Measurements from ENCODE around the gene PAN3. TPM values are rescaled to one million over a fixed set of nuclear protein-coding genes. Genes with fewer than 3 reads are reported as not detected.

The PAN3 gene
- total RNA-seq, 1 donor from 2014 or later, result 61.3 TPM

- H3K36me3 Mint-ChIP-seq, result no peaks in the 10 kb centered on the region
- H3K27ac Mint-ChIP-seq, result no peak overlapping the region
- no peak overlapping the region for H3K4me3 Mint-ChIP-seq
- H3K4me1 Mint-ChIP-seq, result peaks cover 61% of the 10 kb centered on the region
- H3K27me3 Mint-ChIP-seq (ENCODE audit: low read depth), result peaks cover 4% of the 10 kb centered on the region
- H3K9me3 Mint-ChIP-seq, result no peaks in the 10 kb centered on the region
- TF ChIP-seq CTCF (IDR thresholded peaks at IDR 0.05; ENCODE audit: unreplicated experiment), result no peak
- DNase-seq (ENCODE audit: low spot score in 2 of 2, unreplicated experiment in 2 of 2), result no peak
These were observed 202.0 kb downstream of the PAN3 start for GRCh38 chr13:28340272-28340793.

GRCh38 chr13:28342251-28342650 lies 203.9 kb downstream of the PAN3 start:
- Mint-ChIP-seq H3K9me3 (no peaks in the 10 kb centered on the region), H3K4me1 (peaks cover 49% of the 10 kb centered on the region), H3K36me3 (no peaks in the 10 kb centered on the region), H3K27me3 (ENCODE audit: low read depth) (no peaks in the 10 kb centered on the region), H3K4me3 (no peak overlapping the region), H3K27ac (no peak overlapping the region)
- DNase-seq (ENCODE audit: low spot score in 2 of 2, unreplicated experiment in 2 of 2), result no peak
- no peak for TF ChIP-seq CTCF (IDR thresholded peaks at IDR 0.05; ENCODE audit: unreplicated experiment)

GRCh38 chr13:28344163-28344562 lies 205.8 kb downstream of the PAN3 start:
- H3K9me3 Mint-ChIP-seq, result no peaks in the 10 kb centered on the region
- H3K4me3 Mint-ChIP-seq, result no peak overlapping the region
- no peak for DNase-seq (ENCODE audit: low spot score in 2 of 2, unreplicated experiment in 2 of 2)
- no peaks in the 10 kb centered on the region for H3K36me3 Mint-ChIP-seq
- TF ChIP-seq CTCF (IDR thresholded peaks at IDR 0.05; ENCODE audit: unreplicated experiment), result no peak
- H3K27me3 Mint-ChIP-seq (ENCODE audit: low read depth), result no peaks in the 10 kb centered on the region
- no peak overlapping the region for H3K27ac Mint-ChIP-seq
- H3K4me1 Mint-ChIP-seq, result peaks cover 32% of the 10 kb centered on the region

Other genes with a start within 250 kb of the PAN3 start
- not detected in 3 replicates for gene PDX1, start 218.5 kb upstream of the PAN3 start, total RNA-seq
- gene CDX2, start 169.2 kb upstream of the PAN3 start, total RNA-seq, result 0.05 to 0.16 TPM in 2 of 3 replicates, not detected in the other
- not detected in 3 replicates for gene URAD, start 149.9 kb upstream of the PAN3 start, total RNA-seq
- 0.34 to 0.58 TPM (median 0.53 TPM) in 3 replicates for gene FLT3, start 38.0 kb upstream of the PAN3 start, total RNA-seq